ENCODE measurements around the gene MX2.

MX2 gene

GRCh38 chr21:41365377-41366107, 3.7 kb downstream of the MX2 start:
- DNase-seq, result no peak

DNA sequence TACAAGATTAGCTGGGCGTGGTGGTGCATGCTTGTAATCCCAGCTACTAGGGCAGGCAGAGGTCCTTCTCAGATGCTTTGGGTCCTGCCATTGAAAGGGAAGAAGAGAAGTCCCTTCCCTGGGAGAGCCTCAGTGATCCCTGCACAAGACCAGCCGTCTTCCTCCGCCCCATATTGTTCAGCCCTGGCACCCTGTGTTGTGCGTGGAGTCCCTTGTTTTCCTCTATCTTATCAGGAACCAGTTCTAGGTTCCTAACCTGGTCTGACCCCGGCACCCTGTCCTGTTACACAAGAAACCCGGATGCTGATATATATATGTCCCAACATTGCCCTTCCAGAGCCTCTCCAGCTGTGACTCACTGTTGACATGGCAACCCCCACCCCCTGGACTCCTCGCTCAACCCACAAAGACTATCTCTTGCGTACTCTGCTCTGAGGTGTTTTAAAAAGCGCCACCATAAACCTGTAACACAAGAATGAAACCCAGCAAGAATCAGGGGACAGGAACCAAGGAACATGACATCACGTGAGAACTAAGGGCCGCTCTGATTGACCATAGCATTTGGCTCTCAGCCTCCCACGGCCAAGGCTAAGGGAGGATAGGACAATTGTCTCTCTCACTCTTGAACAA, 4.8 kb downstream of the MX2 start:
- DNase-seq, result peak; percentile 13

- no peak for DNase-seq
Observed at GRCh38 chr21:41367301-41367944, 5.6 kb downstream of the MX2 start.

GRCh38 chr21:41367945-41368734, 6.3 kb downstream of the MX2 start:
- no peak for DNase-seq

GRCh38 chr21:41368735-41369104, 6.9 kb downstream of the MX2 start:
- no peak for DNase-seq

GRCh38 chr21:41369105-41369919, 7.5 kb downstream of the MX2 start:
- DNase-seq, result peak; percentile 50

GRCh38 chr21:41369920-41370839, 8.4 kb downstream of the MX2 start:
- DNase-seq, result peak; percentile 50

GRCh38 chr21:41370840-41371684, 9.2 kb downstream of the MX2 start:
- DNase-seq, result no peak

- DNase-seq, result no peak
Observed at GRCh38 chr21:41371685-41372030, 9.8 kb downstream of the MX2 start.

- no peak for DNase-seq
Observed at GRCh38 chr21:41373253-41373652, 11.4 kb downstream of the MX2 start.

DNA sequence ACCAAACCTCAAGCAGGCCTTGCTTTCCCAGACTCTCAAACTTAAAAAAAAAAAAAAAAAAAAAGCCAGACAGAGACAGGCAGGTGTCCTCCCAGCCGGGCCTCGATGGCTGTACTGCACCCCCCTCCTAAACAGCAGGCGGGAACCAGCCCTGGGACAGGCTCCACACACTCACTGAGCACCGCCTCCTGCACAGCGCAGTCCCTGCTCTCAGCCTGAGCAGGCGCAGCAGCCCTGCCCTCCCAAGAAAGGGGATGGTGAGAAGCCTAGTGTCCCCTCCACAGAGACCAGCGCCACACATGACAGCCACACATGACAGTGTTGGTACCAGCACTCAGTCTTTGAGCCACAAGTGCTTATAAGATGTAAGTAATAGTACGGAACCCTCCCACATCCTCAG, 11.9 kb downstream of the MX2 start:
- DNase-seq, result no peak

DNA sequence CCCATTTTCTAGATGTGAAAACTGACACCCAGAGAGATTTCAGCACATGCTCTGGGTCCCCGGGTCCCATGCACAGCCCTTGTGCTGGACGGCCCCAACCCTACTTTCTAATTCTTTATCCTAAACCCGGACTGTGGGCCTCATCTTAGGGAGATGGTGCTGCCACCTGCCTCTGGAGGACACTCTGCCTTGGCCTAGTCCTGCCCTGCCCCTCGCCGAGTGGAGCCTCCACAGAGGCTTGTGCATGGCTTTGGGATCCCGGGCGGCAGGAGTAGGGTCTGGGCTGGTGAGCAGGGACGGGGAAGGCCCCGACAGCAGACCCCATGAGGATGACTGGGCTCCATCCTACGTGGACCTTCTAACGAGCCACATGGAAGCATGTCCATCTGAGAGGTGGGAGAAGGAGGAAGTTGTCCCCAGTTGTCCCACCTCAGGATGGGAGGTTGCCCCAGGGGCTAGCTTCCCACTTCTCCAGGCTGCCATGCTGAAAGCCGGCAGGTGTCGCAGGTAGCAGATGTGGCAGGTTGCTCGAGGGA, 12.4 kb downstream of the MX2 start:
- DNase-seq, result no peak

- DNase-seq, result no peak
Observed at GRCh38 chr21:41374867-41375533, 13.2 kb downstream of the MX2 start.

GRCh38 chr21:41375875-41376274, 14.0 kb downstream of the MX2 start:
- DNase-seq, result no peak

DNA sequence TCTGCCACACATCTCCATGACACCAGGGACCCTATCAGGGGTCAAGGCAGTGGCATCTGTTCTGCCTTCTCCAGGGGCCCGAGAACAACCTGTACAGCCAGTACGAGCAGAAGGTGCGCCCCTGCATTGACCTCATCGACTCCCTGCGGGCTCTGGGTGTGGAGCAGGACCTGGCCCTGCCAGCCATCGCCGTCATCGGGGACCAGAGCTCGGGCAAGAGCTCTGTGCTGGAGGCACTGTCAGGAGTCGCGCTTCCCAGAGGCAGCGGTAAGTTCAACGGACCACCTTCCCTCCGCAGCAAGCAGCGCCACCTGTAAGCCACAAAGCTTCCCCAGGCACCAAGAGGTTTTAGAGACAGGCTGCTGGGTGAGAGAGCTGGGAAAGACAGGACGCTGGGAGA, 15.9 kb downstream of the MX2 start:
- DNase-seq, result no peak

DNA sequence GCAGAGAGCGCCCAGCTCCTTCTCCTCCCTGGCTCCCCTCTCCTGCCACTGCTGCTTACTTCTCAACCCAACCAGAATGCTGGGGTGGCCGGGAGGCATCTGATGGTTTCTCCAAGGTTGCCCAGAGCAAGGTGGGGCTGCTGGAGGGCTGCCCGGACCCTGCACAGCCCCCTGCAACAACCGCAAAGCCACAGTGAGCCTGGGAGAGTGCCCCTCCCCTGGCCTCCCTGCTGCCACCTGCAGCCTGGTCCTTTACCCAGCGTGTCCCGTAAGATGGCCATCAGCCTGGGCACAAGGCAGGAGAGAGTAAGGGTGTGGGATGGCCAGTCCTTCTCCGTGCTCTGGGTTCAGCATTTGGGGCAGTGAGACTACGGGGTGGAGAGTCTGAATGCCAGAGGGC, 17.0 kb downstream of the MX2 start:
- no peak for DNase-seq

DNA sequence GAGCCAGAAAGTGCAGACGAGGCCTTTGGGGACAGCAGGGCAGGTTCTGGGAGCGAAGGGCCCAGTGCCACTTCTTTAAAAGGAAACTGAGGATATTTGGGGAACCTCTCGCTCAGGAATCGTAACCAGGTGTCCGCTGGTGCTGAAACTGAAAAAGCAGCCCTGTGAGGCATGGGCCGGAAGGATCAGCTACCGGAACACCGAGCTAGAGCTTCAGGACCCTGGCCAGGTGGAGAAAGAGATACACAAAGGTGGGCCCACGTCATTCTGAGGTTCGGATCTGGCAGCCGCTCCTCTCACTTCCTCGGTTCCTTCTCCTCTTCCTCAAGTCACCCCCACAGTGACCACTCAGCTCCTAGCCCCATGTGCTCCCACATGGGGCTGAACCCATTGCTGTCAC, 18.1 kb downstream of the MX2 start:
- DNase-seq, result no peak

DNA sequence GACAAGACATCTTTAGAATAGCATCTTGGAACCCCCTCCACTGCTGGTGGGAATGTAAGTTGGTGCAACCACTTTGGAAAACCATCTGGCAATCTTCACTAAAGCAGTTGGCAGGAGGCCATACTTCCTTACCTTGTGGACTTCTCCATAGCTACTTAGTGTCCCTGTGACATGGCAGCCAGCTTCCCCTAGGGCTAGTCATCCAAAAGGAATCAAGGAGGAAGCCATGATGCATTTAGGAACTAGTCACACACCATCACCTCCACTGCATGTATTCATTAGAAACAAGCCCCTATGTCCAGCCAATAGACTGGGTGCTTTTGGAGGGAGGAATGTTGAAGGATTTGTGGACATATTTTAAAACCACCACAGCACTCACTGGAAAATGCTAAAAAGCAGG, 19.9 kb downstream of the MX2 start:
- DNase-seq, result no peak

GRCh38 chr21:41387042-41387819, 25.4 kb downstream of the MX2 start:
- DNase-seq, result no peak
